HG03064 (cell line): Measurements from ENCODE around the gene ELOVL6.

Experiments
- ATAC-seq: cut with Tn5 transposase; IDR thresholded peaks from one replicate; pipeline ENCODE4 v1.9.1; 2021; ENCODE audit warnings: low read depth; ENCODE audit not compliant: unreplicated experiment

ELOVL6 gene

GRCh38 chr4:110003401-110004187 is 194.8 kb downstream of the ELOVL6 start:
- ATAC-seq, result no peak

GRCh38 chr4:110002326-110002725 is 196.1 kb downstream of the ELOVL6 start:
- no peak for ATAC-seq

- no peak for ATAC-seq
These were observed 198.9 kb downstream of the ELOVL6 start for GRCh38 chr4:109999585-109999912.

GRCh38 chr4:109998867-109999584 is 199.4 kb downstream of the ELOVL6 start:
- no peak for ATAC-seq

- no peak for ATAC-seq
These were observed 201.9 kb downstream of the ELOVL6 start for GRCh38 chr4:109996526-109996925.
